ENCODE results near the gene RAB44. TPM values are rescaled to one million over a fixed set of nuclear protein-coding genes. Genes with fewer than 3 reads are reported as not detected.

The RAB44 gene
- polyA plus RNA-seq, 1 of the 3 experiments (the other 2 are of a cell fraction) = 0.12 TPM

GRCh38 chr6:36762123-36762522 lies 64.5 kb downstream of the RAB44 start:
- POLR2A ChIA-PET = no interaction called here
- H3K4me2 ChIP-seq = no peak overlapping the region
- no peaks in the 10 kb centered on the region for H3F3A ChIP-seq (replicated peaks; ENCODE audit: insufficient read depth)
- DNase-seq = no peak
- H3K36me3 ChIP-seq (replicated peaks in 1 of 2; ENCODE audit: control insufficient read depth in 1 of 2, insufficient read depth in 2 of 2, low read length in 1 of 2) = no peaks in the 10 kb centered on the region
- H3K4me3 ChIP-seq (ENCODE audit: low read depth in 2 of 2, low read length in 1 of 2) = no peak overlapping the region
- H3K27me3 ChIP-seq (ENCODE audit: insufficient read depth) = no peaks in the 10 kb centered on the region
- H3K79me2 ChIP-seq (ENCODE audit: insufficient read depth) = no peaks in the 10 kb centered on the region
- H3K27ac ChIP-seq (ENCODE audit: low read depth in 2 of 2, low read length in 1 of 2) = no peak overlapping the region
- TF ChIP-seq POLR2AphosphoS5 (IDR thresholded peaks at IDR 0.05; ENCODE audit: low read depth, low read length) (no peak), SMC3 (IDR thresholded peaks at IDR 0.05; ENCODE audit: low read depth, low read length) (no peak), MAX (IDR thresholded peaks at IDR 0.05; ENCODE audit: low read depth) (no peak), MEF2A (IDR thresholded peaks at IDR 0.05; ENCODE audit: borderline replicate concordance, low read depth) (no peak), FOXJ3 (CRISPR knock-in tag; IDR thresholded peaks at IDR 0.05) (no peak), IRF3 (IDR thresholded peaks at IDR 0.05; ENCODE audit: low read depth, low read length) (no peak), MXI1 (IDR thresholded peaks at IDR 0.05; ENCODE audit: low read depth, low read length) (no peak), RAD21 (IDR thresholded peaks at IDR 0.05; ENCODE audit: low read length) (no peak), RFX5 (IDR thresholded peaks at IDR 0.05; ENCODE audit: low read length) (no peak), GATA2 (CRISPR knock-in tag; IDR thresholded peaks at IDR 0.05) (no peak), FOXM1 (IDR thresholded peaks at IDR 0.05; ENCODE audit: low read depth) (no peak)
- H3K9ac ChIP-seq = no peak overlapping the region
- no peaks in the 10 kb centered on the region for H3K9me3 ChIP-seq
- H3K4me1 ChIP-seq (ENCODE audit: control insufficient read depth in 1 of 2, insufficient read depth in 2 of 2, low read depth in 1 of 2, low read length in 1 of 2) = peaks cover 0 to 9% of the 10 kb centered on the region in 2 experiments; a peak in 1 of 4 replicates
- 86% methylated on average over 11 of the region's 11 CpGs for WGBS (ENCODE audit: low lambda C conversion rate)
- no peaks in the 10 kb centered on the region for H4K20me1 ChIP-seq (ENCODE audit: insufficient read depth)
- no peak overlapping the region for H2AFZ ChIP-seq (ENCODE audit: low read depth)
- CTCF ChIA-PET = interaction anchor here (1.9 to 10.9 kb wide), 5 partner anchors 20 to 254 kb away, joined by 5 to 111 read pairs (median 52); no protein-coding TSS in a partner anchor
- no peaks in the 10 kb centered on the region for H3K9me2 ChIP-seq

GRCh38 chr6:36765190-36765589 lies 67.6 kb downstream of the RAB44 start:
- POLR2A ChIA-PET = no interaction called here
- no peak for TF ChIP-seq ZBTB33 (IDR thresholded peaks at IDR 0.05; ENCODE audit: borderline replicate concordance, low read depth)
- no peak for TF ChIP-seq POLR2AphosphoS5 (IDR thresholded peaks at IDR 0.05; ENCODE audit: low read depth, low read length)
- no peaks in the 10 kb centered on the region for H3K9me3 ChIP-seq
- no peak overlapping the region for H2AFZ ChIP-seq (ENCODE audit: low read depth)
- H3K4me1 ChIP-seq (ENCODE audit: control insufficient read depth in 1 of 2, insufficient read depth in 2 of 2, low read depth in 1 of 2, low read length in 1 of 2) = peaks cover 11 to 12% of the 10 kb centered on the region in 2 experiments; a peak in 3 of 4 replicates
- CTCF ChIA-PET = interaction anchor here (0.8 to 8.3 kb wide), 28 partner anchors 8 to 445 kb away, joined by 3 to 200 read pairs (median 6); partner anchors contain the start of genes C6orf89 and PPIL1
- H4K20me1 ChIP-seq (ENCODE audit: insufficient read depth) = no peaks in the 10 kb centered on the region
- no peaks in the 10 kb centered on the region for H3F3A ChIP-seq (replicated peaks; ENCODE audit: insufficient read depth)
- no peak overlapping the region for H3K9ac ChIP-seq
- 47% methylated on average over 2 of the region's 10 CpGs for WGBS (ENCODE audit: low lambda C conversion rate)
- no peak overlapping the region for H3K4me3 ChIP-seq (ENCODE audit: low read depth in 2 of 2, low read length in 1 of 2)
- H3K27ac ChIP-seq (ENCODE audit: low read depth in 2 of 2, low read length in 1 of 2) = no peak overlapping the region
- no peaks in the 10 kb centered on the region for H3K27me3 ChIP-seq (ENCODE audit: insufficient read depth)
- H3K36me3 ChIP-seq (replicated peaks in 1 of 2; ENCODE audit: control insufficient read depth in 1 of 2, insufficient read depth in 2 of 2, low read length in 1 of 2) = no peaks in the 10 kb centered on the region
- H3K9me2 ChIP-seq = no peaks in the 10 kb centered on the region
- no peaks in the 10 kb centered on the region for H3K79me2 ChIP-seq (ENCODE audit: insufficient read depth)
- no peak overlapping the region for H3K4me2 ChIP-seq
- no peak for DNase-seq

All from SK-N-SH (cell line).